Thoracic aorta (tissue), 2 donors: ENCODE data around the gene SCN11A. TPM values are rescaled to one million over a fixed set of nuclear protein-coding genes. Genes with fewer than 3 reads are reported as not detected.

Experiments used
- ATAC-seq: fragments of 150-250 bp; one replicate; pipeline ENCODE4 v1.8.0; 2017; ENCODE audit warnings: low read depth; ENCODE audit not compliant: insufficient number of reproducible peaks, low FRiP score
- DNase-seq: peaks from one replicate; pipeline ENCODE4 v3.0.0-alpha.2; 2020; ENCODE audit warnings: low spot score
- H3K27ac ChIP-seq, 2 donors: fragments of 200-600 bp; sonication (generic); 1 replicate in 1 of 2; 2 replicates in 1 of 2; pipeline ENCODE4 v1.5.1; 2016; ENCODE audit warnings: mild to moderate bottlenecking in 2 of 2, moderate library complexity in 2 of 2
- H3K27me3 ChIP-seq: fragments of 200-600 bp; sonication (generic); replicated peaks from 2 replicates; pipeline ENCODE4 v1.6.0; 2016; ENCODE audit warnings: mild to moderate bottlenecking; ENCODE audit not compliant: insufficient read depth
- H3K36me3 ChIP-seq: fragments of 200-600 bp; sonication (generic); one replicate; pipeline ENCODE4 v1.5.1; 2016
- H3K4me1 ChIP-seq, 2 donors: fragments of 200-600 bp; sonication (generic); 1 replicate in 1 of 2; 2 replicates in 1 of 2; pipeline versions ENCODE4 v1.5.1 to v1.6.0; 2016; ENCODE audit warnings: low read depth in 2 of 2, mild to moderate bottlenecking in 1 of 2; ENCODE audit not compliant: control insufficient read depth in 1 of 2
- H3K4me3 ChIP-seq: fragments of 200-600 bp; sonication (generic); 2 replicates; pipeline ENCODE4 v1.5.1; 2016; ENCODE audit warnings: mild to moderate bottlenecking
- H3K9me3 ChIP-seq: fragments of 200-600 bp; sonication (generic); 2 replicates; pipeline ENCODE4 v1.5.1; 2016
- total RNA-seq, 2 donors: library from RNA; depleted of rRNA; stranded (reverse); fragments of >200 nt; gene quantifications; one replicate each; pipeline versions ENCODE4 v1.1.0 to v1.2.3, GENCODE V29; 2016
- TF ChIP-seq, protein P1 (sequence below): fragments of 200-600 bp; sonication (generic); IDR thresholded peaks from one replicate; pipeline ENCODE4 v1.5.1; 2019; ENCODE audit warnings: antibody characterized with exemption

SCN11A gene
- total RNA-seq, 2 donors from 2014 or later = 0.07 TPM; not detected in 1

DNA sequence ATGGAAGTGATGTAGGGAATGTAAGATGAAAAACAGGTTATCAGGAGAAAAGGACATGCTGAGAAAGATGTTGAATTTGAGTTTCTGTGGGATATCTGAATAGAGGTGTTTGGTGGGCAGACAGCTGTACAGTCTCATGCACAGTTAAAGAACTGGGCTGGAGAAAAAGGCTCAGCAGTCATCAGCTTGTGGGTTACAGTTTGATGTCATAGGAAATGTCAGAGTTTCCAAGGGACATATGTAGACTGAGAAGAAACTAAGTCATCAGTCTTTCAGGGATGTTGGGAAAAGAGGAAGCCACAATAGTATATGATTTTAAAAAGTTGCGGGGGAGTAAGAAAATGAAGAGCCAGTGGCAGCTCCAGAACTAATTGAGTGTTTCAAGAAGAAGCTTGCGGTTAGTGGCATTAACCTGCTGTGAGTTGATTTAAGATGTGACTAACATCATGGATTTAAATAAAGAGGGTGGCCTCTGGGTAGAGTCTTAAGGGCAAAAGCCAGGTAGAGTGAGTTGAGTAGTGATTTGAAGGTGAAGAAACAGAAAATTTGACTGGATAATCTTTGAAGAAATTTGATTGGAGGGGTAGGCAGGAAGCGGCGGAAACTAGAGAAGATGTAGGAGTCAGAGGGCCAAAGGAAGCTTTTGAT is 31.0 kb upstream of the SCN11A start:
- H3K36me3 ChIP-seq = peaks cover 19% of the 10 kb centered on the region
- no peak overlapping the region for H3K4me3 ChIP-seq
- no peaks in the 10 kb centered on the region for H3K4me1 ChIP-seq
- no peaks in the 10 kb centered on the region for H3K27me3 ChIP-seq
- DNase-seq (no peak), ATAC-seq (no peak)
- TF ChIP-seq, protein P1, sequence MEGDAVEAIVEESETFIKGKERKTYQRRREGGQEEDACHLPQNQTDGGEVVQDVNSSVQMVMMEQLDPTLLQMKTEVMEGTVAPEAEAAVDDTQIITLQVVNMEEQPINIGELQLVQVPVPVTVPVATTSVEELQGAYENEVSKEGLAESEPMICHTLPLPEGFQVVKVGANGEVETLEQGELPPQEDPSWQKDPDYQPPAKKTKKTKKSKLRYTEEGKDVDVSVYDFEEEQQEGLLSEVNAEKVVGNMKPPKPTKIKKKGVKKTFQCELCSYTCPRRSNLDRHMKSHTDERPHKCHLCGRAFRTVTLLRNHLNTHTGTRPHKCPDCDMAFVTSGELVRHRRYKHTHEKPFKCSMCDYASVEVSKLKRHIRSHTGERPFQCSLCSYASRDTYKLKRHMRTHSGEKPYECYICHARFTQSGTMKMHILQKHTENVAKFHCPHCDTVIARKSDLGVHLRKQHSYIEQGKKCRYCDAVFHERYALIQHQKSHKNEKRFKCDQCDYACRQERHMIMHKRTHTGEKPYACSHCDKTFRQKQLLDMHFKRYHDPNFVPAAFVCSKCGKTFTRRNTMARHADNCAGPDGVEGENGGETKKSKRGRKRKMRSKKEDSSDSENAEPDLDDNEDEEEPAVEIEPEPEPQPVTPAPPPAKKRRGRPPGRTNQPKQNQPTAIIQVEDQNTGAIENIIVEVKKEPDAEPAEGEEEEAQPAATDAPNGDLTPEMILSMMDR = no peak
- H3K27ac ChIP-seq = no peak overlapping the region
- no peaks in the 10 kb centered on the region for H3K9me3 ChIP-seq

DNA sequence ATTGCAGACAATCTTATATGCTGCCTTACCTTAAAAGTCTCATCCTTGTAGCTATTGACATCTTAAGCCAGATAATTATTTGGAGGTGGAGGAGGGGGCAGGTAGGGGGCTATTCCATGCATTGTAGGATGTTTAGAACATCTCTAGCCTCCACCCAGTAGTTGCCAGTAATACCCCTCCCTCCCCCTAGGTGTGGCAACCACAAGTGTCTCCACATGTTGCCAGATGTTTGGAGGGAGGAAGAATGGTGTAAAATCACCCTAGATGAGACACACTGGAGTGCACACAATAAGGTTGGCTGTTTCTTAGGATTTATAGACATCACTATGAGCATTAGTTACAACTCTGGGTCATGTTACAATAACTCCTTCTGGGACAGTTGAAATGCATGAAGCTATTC is 28.3 kb upstream of the SCN11A start:
- TF ChIP-seq, protein P1 = no peak
- H3K36me3 ChIP-seq = peaks cover 22% of the 10 kb centered on the region
- DNase-seq (no peak), ATAC-seq (no peak)
- H3K4me3 ChIP-seq = no peak overlapping the region
- H3K9me3 ChIP-seq = no peaks in the 10 kb centered on the region
- no peak overlapping the region for H3K27ac ChIP-seq
- H3K27me3 ChIP-seq = no peaks in the 10 kb centered on the region
- H3K4me1 ChIP-seq = no peaks in the 10 kb centered on the region

DNA sequence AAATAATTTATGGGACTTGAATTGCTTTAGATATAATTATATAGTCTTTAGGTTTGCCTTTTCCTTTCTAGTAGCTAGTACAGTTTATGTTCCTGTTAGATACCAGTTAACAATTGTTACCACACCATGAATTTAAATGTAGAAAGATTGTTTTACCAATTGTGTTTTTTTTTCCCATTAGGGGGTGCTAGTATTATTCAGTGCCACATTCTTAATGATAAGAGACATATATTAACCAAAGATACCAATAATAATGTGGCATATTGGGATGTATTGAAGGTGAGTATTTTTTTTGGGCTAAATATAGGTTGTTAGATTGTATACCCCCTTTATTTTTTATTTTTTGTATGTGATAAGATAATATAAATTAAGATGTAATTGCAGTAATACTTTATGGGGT is 27.8 kb upstream of the SCN11A start:
- DNase-seq (no peak), ATAC-seq (no peak)
- H3K27me3 ChIP-seq = no peaks in the 10 kb centered on the region
- TF ChIP-seq, protein P1 = no peak
- H3K4me3 ChIP-seq = no peak overlapping the region
- no peaks in the 10 kb centered on the region for H3K4me1 ChIP-seq
- H3K36me3 ChIP-seq = peaks cover 22% of the 10 kb centered on the region
- H3K27ac ChIP-seq = no peak overlapping the region
- H3K9me3 ChIP-seq = no peaks in the 10 kb centered on the region

DNA sequence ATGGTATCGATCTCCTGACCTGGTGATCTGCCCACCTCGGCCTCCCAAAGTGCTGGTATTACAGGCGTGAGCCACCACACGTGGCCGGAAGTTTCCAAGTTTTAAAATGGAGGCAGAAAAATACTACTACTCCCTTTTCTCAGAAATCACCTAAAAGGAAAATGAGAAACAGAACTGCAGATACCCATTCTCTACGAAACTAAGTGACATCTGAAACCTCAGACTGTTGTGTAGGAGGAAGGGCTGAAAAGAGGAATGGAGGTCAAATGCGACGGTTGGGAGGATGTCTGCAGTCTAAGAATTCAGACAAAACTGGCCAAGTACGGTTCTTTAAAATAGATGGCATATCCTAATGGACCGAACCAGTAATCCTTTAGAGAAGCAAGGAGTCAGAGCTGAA is 24.2 kb upstream of the SCN11A start:
- H3K36me3 ChIP-seq = peaks cover 29% of the 10 kb centered on the region
- H3K4me3 ChIP-seq = no peak overlapping the region
- no peaks in the 10 kb centered on the region for H3K27me3 ChIP-seq
- H3K4me1 ChIP-seq = no peaks in the 10 kb centered on the region
- H3K9me3 ChIP-seq = no peaks in the 10 kb centered on the region
- ATAC-seq = no peak
- TF ChIP-seq, protein P1 = no peak
- no peak overlapping the region for H3K27ac ChIP-seq
- DNase-seq = no peak

DNA sequence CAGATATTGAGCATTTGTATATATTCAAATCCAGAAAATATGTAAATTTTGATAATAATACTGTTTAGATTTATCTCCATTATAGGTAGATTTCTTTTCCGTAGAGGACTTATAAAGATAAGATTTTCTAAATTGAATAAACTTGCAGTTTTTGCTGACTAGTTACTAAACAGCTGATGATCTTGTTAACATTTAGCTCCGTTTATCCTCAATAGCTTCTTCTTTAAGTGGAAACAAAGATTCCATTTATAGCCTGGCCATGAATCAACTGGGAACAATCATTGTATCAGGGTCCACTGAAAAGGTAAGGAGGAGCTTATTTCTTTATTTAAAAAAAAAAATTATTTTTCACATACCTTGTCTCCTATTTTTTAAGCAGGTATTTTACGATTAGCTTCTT is 16.8 kb upstream of the SCN11A start:
- H3K4me1 ChIP-seq = peaks cover 9 to 16% of the 10 kb centered on the region in 2 donors
- peaks cover 9% of the 10 kb centered on the region for H3K36me3 ChIP-seq
- H3K4me3 ChIP-seq = no peak overlapping the region
- H3K27me3 ChIP-seq = no peaks in the 10 kb centered on the region
- no peak overlapping the region for H3K27ac ChIP-seq
- TF ChIP-seq, protein P1 = no peak
- ATAC-seq = no peak
- no peaks in the 10 kb centered on the region for H3K9me3 ChIP-seq
- no peak for DNase-seq
